K562 (cell line): ENCODE data around the gene ARHGAP4. TPM values are rescaled to one million over a fixed set of nuclear protein-coding genes. Genes with fewer than 3 reads are reported as not detected.
A peak's percentile ranks its signal among the peaks of the same experiment; 100 is the strongest.

Experiments used
- ARID4B ChIP-seq: sonication (generic); formaldehyde crosslinking; IDR thresholded peaks from 2 replicates; pipeline ENCODE4 v1.8.0; 2022; ENCODE audit warnings: mild to moderate bottlenecking, missing genetic modification reagents
- CREB1 ChIP-seq, 2 experiments: sonication (generic) in 1 of 2; formaldehyde crosslinking in 1 of 2; IDR thresholded peaks; 2 replicates each; pipeline versions ENCODE4 v1.6.1 to v1.8.0; 2012 to 2022; ENCODE audit warnings: inconsistent platforms in 1 of 2, mild to moderate bottlenecking in 1 of 2, missing genetic modification reagents in 1 of 2, moderate library complexity in 1 of 2
- DPF2 ChIP-seq: fragments of 450-650 bp; IDR thresholded peaks from 2 replicates; pipeline ENCODE4 v1.6.1; 2016
- GABPA ChIP-seq: fragments of 200-800 bp; sonication (Bioruptor generic); conservative IDR thresholded peaks from 2 replicates; pipeline ENCODE4 v1.6.1; 2016; ENCODE audit warnings: low read depth, missing genetic modification characterization, missing compliant biosample characterization
- HMGXB4 ChIP-seq: sonication (generic); formaldehyde crosslinking; IDR thresholded peaks from 2 replicates; pipeline ENCODE4 v1.8.1; 2023; ENCODE audit warnings: mild to moderate bottlenecking, missing genetic modification reagents
- HOMEZ ChIP-seq: fragments of 250-450 bp; sonication (Bioruptor Pico); IDR thresholded peaks from 2 replicates; pipeline ENCODE4 v1.4.0; 2020; ENCODE audit warnings: mild to moderate bottlenecking, moderate library complexity
- JUNB ChIP-seq: fragments of 450-650 bp; formaldehyde crosslinking; conservative IDR thresholded peaks from 2 replicates; pipeline ENCODE4 v1.4.0; 2020; ENCODE audit warnings: mild to moderate bottlenecking
- KLF16 ChIP-seq: IDR thresholded peaks from 2 replicates; pipeline ENCODE4 v1.6.1; 2016; ENCODE audit warnings: antibody characterized with exemption
- MCM7 ChIP-seq, 2 experiments: fragments of 450-650 bp; IDR thresholded peaks; 2 replicates each; pipeline ENCODE4 v1.6.1; 2016 to 2018
- PTBP1 ChIP-seq: fragments of 200-400 bp; formaldehyde crosslinking; IDR thresholded peaks from 2 replicates; pipeline ENCODE4 v1.6.1; 2017; ENCODE audit warnings: low read depth, low read length
- STAT5A ChIP-seq: IDR thresholded peaks from 2 replicates; pipeline ENCODE4 v1.6.1; 2012; ENCODE audit warnings: low read length, inconsistent platforms, borderline replicate concordance
- ZNF561 ChIP-seq: fragments of 450-650 bp; formaldehyde crosslinking; conservative IDR thresholded peaks from 2 replicates; pipeline ENCODE4 v1.4.0; 2020; ENCODE audit warnings: mild to moderate bottlenecking, moderate library complexity
- polyA plus RNA-seq, 8 experiments: library from polyadenylated mRNA; depleted of rRNA in 4 of 8; stranded (reverse) in 5 of 8; unstranded in 3 of 8; fragments of >200 nt; fragmentation: Nextera tagmentation in 2 of 8; fragmentation: Illumina TruSeq in 1 of 8; extraction: Ambion mirVana in 2 of 8; extraction: Trizol in 1 of 8; gene quantifications; 2 replicates each; pipeline versions ENCODE4 v1.2.1 to v1.2.3, GENCODE V29; 2011 to 2014; ENCODE audit warnings: inconsistent platforms in 1 of 8, missing spikeins in 1 of 8
- total RNA-seq, 7 experiments: library from RNA; depleted of rRNA in 6 of 7; stranded (reverse); fragments of >200 nt in 6 of 7; fragmentation: Illumina TruSeq in 2 of 7; extraction: Trizol in 2 of 7; gene quantifications; 2 replicates each; pipeline versions ENCODE4 v1.2.1 to v1.2.3, GENCODE V29; 2011 to 2021; ENCODE audit warnings: low replicate concordance in 1 of 7

The ARHGAP4 gene
- total and polyA plus RNA-seq, 9 of the 15 experiments (the other 6 are each of a cell fraction or from before 2014, with no cell fraction given) = 0.30 to 81.8 (median 13.5) TPM

GRCh38 chrX:153926858-153927671 is 1.0 kb upstream of the ARHGAP4 start (continued):
- TF ChIP-seq HMGXB4 (CRISPR knock-in tag) = no peak
- TF ChIP-seq GABPA (tag) = peak; percentile 82
- TF ChIP-seq DPF2 = 0 out of 2 replicates have a peak, but pooled peaks have one; percentile 13
- TF ChIP-seq KLF16 = no peak
- TF ChIP-seq PTBP1 = no peak
- TF ChIP-seq STAT5A = no peak
- peak; percentile 53; the same call in 1 of the 2 replicates for TF ChIP-seq ARID4B
- TF ChIP-seq MCM7 (IDR thresholded peaks at IDR 0.05) = no peak
- no peak for TF ChIP-seq CREB1 (IDR thresholded peaks at IDR 0.05)
- peak; percentile 15; the same call in 1 of the 2 replicates for TF ChIP-seq CREB1 (CRISPR knock-in tag; IDR thresholded peaks at IDR 0.05)
- TF ChIP-seq ZNF561 (CRISPR knock-in tag) = no peak
- TF ChIP-seq JUNB (CRISPR knock-in tag) = no peak
- no peak for TF ChIP-seq HOMEZ (CRISPR knock-in tag)
